GM23248 (cell line): ENCODE measurements around the gene BMERB1. TPM values are rescaled to one million over a fixed set of nuclear protein-coding genes. Genes with fewer than 3 reads are reported as not detected.

ENCODE experiments used
- DNase-seq: peaks from one replicate; pipeline ENCODE4 v3.0.0-alpha.2; 2015
- H2AFZ ChIP-seq: fragments of 200-600 bp; sonication (generic); 2 replicates; pipeline ENCODE4 v1.6.1; 2016; ENCODE audit warnings: antibody characterized with exemption
- H3F3A ChIP-seq: fragments of 200-600 bp; sonication (generic); 2 replicates; pipeline ENCODE4 v1.6.1; 2016; ENCODE audit warnings: mild to moderate bottlenecking, antibody characterized with exemption, mixed run types; ENCODE audit not compliant: insufficient read depth
- H3K27ac ChIP-seq: fragments of 200-600 bp; sonication (generic); 2 replicates; pipeline ENCODE4 v1.5.1; 2016; ENCODE audit warnings: mild to moderate bottlenecking
- H3K27me3 ChIP-seq: fragments of 200-600 bp; sonication (generic); replicated peaks from 2 replicates; pipeline ENCODE4 v1.6.1; 2016; ENCODE audit warnings: mild to moderate bottlenecking; ENCODE audit not compliant: insufficient read depth
- H3K36me3 ChIP-seq: fragments of 200-600 bp; sonication (generic); 2 replicates; pipeline ENCODE4 v1.6.1; 2016; ENCODE audit warnings: low read depth, mild to moderate bottlenecking
- H3K4me1 ChIP-seq: fragments of 200-600 bp; sonication (generic); 2 replicates; pipeline ENCODE4 v1.6.1; 2016; ENCODE audit warnings: mild to moderate bottlenecking; ENCODE audit not compliant: insufficient read depth
- H3K4me2 ChIP-seq: fragments of 200-600 bp; sonication (generic); one replicate; pipeline ENCODE4 v1.6.1; 2016; ENCODE audit warnings: mild to moderate bottlenecking; ENCODE audit not compliant: unreplicated experiment
- H3K4me3 ChIP-seq: fragments of 200-600 bp; sonication (generic); 2 replicates; pipeline ENCODE4 v1.5.1; 2016; ENCODE audit warnings: mild to moderate bottlenecking
- H3K79me2 ChIP-seq: fragments of 200-600 bp; sonication (generic); 2 replicates; pipeline ENCODE4 v1.6.1; 2016; ENCODE audit warnings: mild to moderate bottlenecking; ENCODE audit not compliant: insufficient read depth
- H3K9ac ChIP-seq: fragments of 200-600 bp; sonication (generic); 2 replicates; pipeline ENCODE4 v1.6.1; 2016; ENCODE audit warnings: mild to moderate bottlenecking
- H3K9me2 ChIP-seq: fragments of 200-600 bp; sonication (generic); 2 replicates; pipeline ENCODE4 v1.6.1; 2016; ENCODE audit warnings: mixed run types, mild to moderate bottlenecking, moderate library complexity; ENCODE audit not compliant: insufficient read depth
- H3K9me3 ChIP-seq: fragments of 200-600 bp; sonication (generic); one replicate; pipeline ENCODE4 v1.6.1; 2017; ENCODE audit warnings: low read depth
- H4K20me1 ChIP-seq: fragments of 200-600 bp; sonication (generic); 2 replicates; pipeline ENCODE4 v1.6.0; 2016; ENCODE audit not compliant: insufficient read depth
- EZH2 ChIP-seq: fragments of 200-600 bp; sonication (generic); IDR thresholded peaks from 2 replicates; pipeline ENCODE4 v1.6.1; 2018; ENCODE audit warnings: antibody characterized with exemption, mild to moderate bottlenecking; ENCODE audit not compliant: insufficient read depth, poor library complexity, severe bottlenecking
- EZH2phosphoT487 ChIP-seq: fragments of 200-600 bp; sonication (generic); IDR thresholded peaks from 2 replicates; pipeline ENCODE4 v1.6.1; 2018; ENCODE audit warnings: antibody characterized with exemption, moderate library complexity, mild to moderate bottlenecking, low read depth; ENCODE audit not compliant: insufficient read depth
- in situ Hi-C: fragments of 300-500 bp; cut with MboI; formaldehyde crosslinking; loops from 2 replicates; pipeline ENCODE4 v1.15.0; 2020
- polyA plus RNA-seq: library from polyadenylated mRNA; unstranded; fragments of >200 nt; fragmentation: Nextera tagmentation; extraction: Ambion mirVana; gene quantifications from 2 replicates; pipeline ENCODE4 v1.2.1, GENCODE V29; 2016
- total RNA-seq: library from RNA; depleted of rRNA; stranded (reverse); fragments of >200 nt; shearing (Covaris generic); gene quantifications from 2 replicates; pipeline ENCODE4 v1.2.3, GENCODE V29; 2014; rRNA removed

Gene BMERB1
- total and polyA plus RNA-seq, 2 experiments from 2014 or later: 55.2 to 94.1 TPM

- H3K9me2 ChIP-seq: no peaks in the 10 kb centered on the region
- in situ Hi-C loops: no loop called here
- no peak overlapping the region for H3K27ac ChIP-seq
- no peaks in the 10 kb centered on the region for H3K9me3 ChIP-seq
- H2AFZ ChIP-seq: no peak overlapping the region
- no peaks in the 10 kb centered on the region for H3F3A ChIP-seq
- peaks cover 4% of the 10 kb centered on the region for H3K4me1 ChIP-seq
- no peaks in the 10 kb centered on the region for H4K20me1 ChIP-seq
- peaks cover 41% of the 10 kb centered on the region for H3K79me2 ChIP-seq
- peaks cover 63% of the 10 kb centered on the region for H3K36me3 ChIP-seq
- no peak overlapping the region for H3K9ac ChIP-seq
- TF ChIP-seq EZH2phosphoT487: no peak
- no peak for TF ChIP-seq EZH2
- H3K4me3 ChIP-seq: no peak overlapping the region
- H3K27me3 ChIP-seq: no peaks in the 10 kb centered on the region
- no peak overlapping the region for H3K4me2 ChIP-seq
- DNase-seq: no peak
These were observed 202.0 kb downstream of the BMERB1 start for GRCh38 chr16:15636392-15636873.

Other genes starting within 250 kb of the BMERB1 start
- gene NPIPA5, start 56.3 kb upstream of the BMERB1 start, total RNA-seq: 1.4 TPM in 1 of 2 replicates, not detected in the other
- gene NPIPA5, start 56.3 kb upstream of the BMERB1 start, polyA plus RNA-seq: 0.28 TPM in 1 of 2 replicates, not detected in the other
- 0.54 and 2.8 TPM in 2 replicates for gene MPV17L, start 38.8 kb upstream of the BMERB1 start, total RNA-seq
- 0.91 and 1.4 TPM in 2 replicates for gene MPV17L, start 38.8 kb upstream of the BMERB1 start, polyA plus RNA-seq
- gene MARF1, start 208.6 kb downstream of the BMERB1 start, total RNA-seq: 12.8 and 20.1 TPM in 2 replicates
- gene MARF1, start 208.6 kb downstream of the BMERB1 start, polyA plus RNA-seq: 9.2 and 9.7 TPM in 2 replicates
- gene NDE1, start 215.7 kb downstream of the BMERB1 start, total RNA-seq: 27.6 and 31.2 TPM in 2 replicates
- 33.6 and 37.8 TPM in 2 replicates for gene NDE1, start 215.7 kb downstream of the BMERB1 start, polyA plus RNA-seq